ENCODE data around the gene POR. TPM values are rescaled to one million over a fixed set of nuclear protein-coding genes. Genes with fewer than 3 reads are reported as not detected.

Gene POR
- total and polyA plus RNA-seq, 2 of the 8 experiments (the other 6 are each of a cell fraction or from before 2014, with no cell fraction given), result 98.7 to 144 TPM

DNA sequence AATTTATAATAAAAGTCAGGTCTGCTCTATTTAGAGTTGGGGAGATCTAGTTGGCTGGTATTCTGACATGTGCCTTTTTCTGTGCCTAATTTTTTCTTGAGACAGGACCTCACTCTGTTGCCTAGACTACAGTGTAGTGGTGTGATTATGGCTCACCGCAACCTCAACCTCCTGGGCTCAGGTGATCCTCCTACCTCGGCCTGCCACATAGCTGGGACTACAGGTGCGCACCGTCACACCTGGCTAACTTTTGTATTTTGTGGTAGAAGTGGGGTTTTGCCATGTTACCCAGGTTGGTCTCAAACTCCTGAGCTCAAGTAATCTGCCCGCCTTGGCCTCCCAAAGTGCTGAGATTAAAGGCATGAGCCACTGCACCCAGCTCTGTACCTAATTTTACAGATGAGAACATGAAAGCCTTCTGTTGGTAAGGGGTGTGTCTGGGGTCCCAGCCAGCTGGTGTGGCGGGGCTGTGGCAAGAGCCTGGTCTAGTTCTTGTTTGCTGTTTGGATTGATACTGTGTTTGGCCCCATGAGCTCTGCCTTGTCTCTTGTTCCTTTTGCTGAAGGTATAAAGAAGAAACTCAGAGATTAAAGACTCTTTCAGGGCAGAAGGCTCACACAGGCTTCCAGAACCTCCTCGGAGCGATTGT, 31.4 kb downstream of the POR start:
- Histone ChIP-seq H2BK15ac (ENCODE audit: low read length) (no peak overlapping the region), H2BK20ac (ENCODE audit: low read length) (no peak overlapping the region), H3K4me1 (replicated peaks in 1 of 4; ENCODE audit: control insufficient read depth in 3 of 4, insufficient read depth in 4 of 4, low read length in 3 of 4) (no peaks in the 10 kb centered on the region; a peak in 1 of 7 replicates), H2BK5ac (ENCODE audit: low read depth, low read length) (no peak overlapping the region), H3K4ac (replicated peaks; ENCODE audit: insufficient read length, low read depth, low read length) (no peak overlapping the region), H2AK5ac (ENCODE audit: low read depth, low read length) (no peak overlapping the region), H2BK12ac (ENCODE audit: low read depth, low read length) (no peak overlapping the region), H3K27me3 (replicated peaks in 1 of 4; ENCODE audit: control insufficient read depth in 3 of 4, extremely low read depth in 1 of 4, insufficient read depth in 3 of 4, low read length in 3 of 4) (no peaks in the 10 kb centered on the region), H2AFZ (ENCODE audit: low read length) (no peak overlapping the region), H3K9ac (replicated peaks in 1 of 4; ENCODE audit: extremely low read depth in 1 of 4, low read depth in 3 of 4, low read length in 3 of 4) (no peak overlapping the region), H3K14ac (ENCODE audit: insufficient read length) (no peak overlapping the region), H4K8ac (ENCODE audit: extremely low read depth, insufficient read depth, low read length) (no peak overlapping the region), H3K18ac (ENCODE audit: extremely low read depth, low read length) (no peak overlapping the region), H3K79me1 (ENCODE audit: low read depth, low read length) (peaks cover 8% of the 10 kb centered on the region; the same call in 1 of the 2 replicates), H3K23ac (ENCODE audit: insufficient read length) (no peak overlapping the region), H4K5ac (ENCODE audit: insufficient read length, low read depth, low read length) (no peak overlapping the region), H3K27ac (ENCODE audit: low read depth, low read length) (no peak overlapping the region), H2BK120ac (replicated peaks; ENCODE audit: low read depth, low read length) (no peak overlapping the region), H3K9me3 (ENCODE audit: insufficient read depth in 2 of 2, low read depth in 1 of 2, low read length in 1 of 2) (no peaks in the 10 kb centered on the region), H4K91ac (replicated peaks; ENCODE audit: insufficient read length, low read length) (no peak overlapping the region), H3K56ac (replicated peaks; ENCODE audit: insufficient read length, low read depth, low read length) (no peak overlapping the region), H3K23me2 (ENCODE audit: low read depth, low read length) (no peaks in the 10 kb centered on the region), H3K4me2 (ENCODE audit: insufficient read depth in 1 of 2, low read depth in 2 of 2, low read length in 2 of 2) (no peak overlapping the region), H4K20me1 (replicated peaks in 1 of 2; ENCODE audit: control insufficient read depth in 1 of 2, insufficient read depth in 2 of 2, low read length in 2 of 2) (peaks cover 0 to 10% of the 10 kb centered on the region in 2 experiments), H3K36me3 (ENCODE audit: control insufficient read depth in 2 of 4, insufficient read depth in 4 of 4, low read length in 3 of 4) (no peaks in the 10 kb centered on the region), H3K79me2 (ENCODE audit: control insufficient read depth in 1 of 2, insufficient read depth in 2 of 2, low read length in 2 of 2) (peaks cover 0 to 40% of the 10 kb centered on the region in 2 experiments; a peak in 2 of 4 replicates), H3K4me3 (ENCODE audit: extremely low read depth in 1 of 4, insufficient read depth in 2 of 4, low read depth in 3 of 4, low read length in 4 of 4) (no peak overlapping the region)
- POLR2A ChIA-PET (ENCODE audit: partially characterized antibody), result interaction anchor here (0.9 to 3.5 kb wide), 3 partner anchors 11 to 31 kb away, joined by 3 to 12 read pairs (median 3); partner anchors contain the start of gene POR
- 81% methylated on average over 8 of the region's 8 CpGs; no CpG with 5 or more reads in 1 of the 2 experiments for WGBS, 2 experiments (ENCODE audit: extremely low coverage in 1 of 2, insufficient coverage in 1 of 2, insufficient read length in 1 of 2, insufficient replicate concordance in 2 of 2, low coverage in 1 of 2, low lambda C conversion rate in 2 of 2, missing lambda C conversion rate in 1 of 2)
- DNase-seq (ENCODE audit: low read depth in 1 of 2, low spot score in 2 of 2), result no peak
- CTCF ChIA-PET (ENCODE audit: partially characterized antibody), result interaction anchor here (1.1 to 3.3 kb wide), 5 partner anchors 12 to 80 kb away, joined by 3 to 13 read pairs (median 7); no protein-coding TSS in a partner anchor
- no peak for FAIRE-seq
- TF ChIP-seq, protein P1, sequence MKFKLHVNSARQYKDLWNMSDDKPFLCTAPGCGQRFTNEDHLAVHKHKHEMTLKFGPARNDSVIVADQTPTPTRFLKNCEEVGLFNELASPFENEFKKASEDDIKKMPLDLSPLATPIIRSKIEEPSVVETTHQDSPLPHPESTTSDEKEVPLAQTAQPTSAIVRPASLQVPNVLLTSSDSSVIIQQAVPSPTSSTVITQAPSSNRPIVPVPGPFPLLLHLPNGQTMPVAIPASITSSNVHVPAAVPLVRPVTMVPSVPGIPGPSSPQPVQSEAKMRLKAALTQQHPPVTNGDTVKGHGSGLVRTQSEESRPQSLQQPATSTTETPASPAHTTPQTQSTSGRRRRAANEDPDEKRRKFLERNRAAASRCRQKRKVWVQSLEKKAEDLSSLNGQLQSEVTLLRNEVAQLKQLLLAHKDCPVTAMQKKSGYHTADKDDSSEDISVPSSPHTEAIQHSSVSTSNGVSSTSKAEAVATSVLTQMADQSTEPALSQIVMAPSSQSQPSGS (IDR thresholded peaks at IDR 0.05; ENCODE audit: low read length), result no peak
- TF ChIP-seq GTF2F1 (IDR thresholded peaks at IDR 0.05; ENCODE audit: borderline replicate concordance, low read depth, low read length) (no peak), TCF12 (IDR thresholded peaks at IDR 0.05; ENCODE audit: low read depth, low read length) (no peak), POLR2A (IDR thresholded peaks at IDR 0.05; ENCODE audit: control extremely low read depth in 1 of 2, low read depth in 2 of 2, low read length in 2 of 2) (no peak), KDM1A (IDR thresholded peaks at IDR 0.05; ENCODE audit: borderline replicate concordance, low read length) (no peak), PHF8 (conservative IDR thresholded peaks at IDR 0.05; ENCODE audit: low read depth, low read length) (no peak), HDAC2 (IDR thresholded peaks at IDR 0.05; ENCODE audit: borderline replicate concordance in 1 of 2, low read depth in 2 of 2, low read length in 2 of 2) (no peak), KDM5A (IDR thresholded peaks at IDR 0.05; ENCODE audit: low read length) (no peak), BRCA1 (IDR thresholded peaks at IDR 0.05; ENCODE audit: low read depth, low read length) (no peak), CHD1 (IDR thresholded peaks at IDR 0.05; ENCODE audit: low read depth, low read length) (no peak)
- TF ChIP-seq, protein P2, sequence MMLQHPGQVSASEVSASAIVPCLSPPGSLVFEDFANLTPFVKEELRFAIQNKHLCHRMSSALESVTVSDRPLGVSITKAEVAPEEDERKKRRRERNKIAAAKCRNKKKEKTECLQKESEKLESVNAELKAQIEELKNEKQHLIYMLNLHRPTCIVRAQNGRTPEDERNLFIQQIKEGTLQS (IDR thresholded peaks at IDR 0.05; ENCODE audit: insufficient read depth, low read depth, low read length), result no peak
